ENCODE results near the gene EEF1A1.
"Not testable (repeated sequence)": the region's sequence is repeated elsewhere in the genome, so short reads cannot be mapped to it uniquely, and the experiment has no call there.

The EEF1A1 gene

DNA sequence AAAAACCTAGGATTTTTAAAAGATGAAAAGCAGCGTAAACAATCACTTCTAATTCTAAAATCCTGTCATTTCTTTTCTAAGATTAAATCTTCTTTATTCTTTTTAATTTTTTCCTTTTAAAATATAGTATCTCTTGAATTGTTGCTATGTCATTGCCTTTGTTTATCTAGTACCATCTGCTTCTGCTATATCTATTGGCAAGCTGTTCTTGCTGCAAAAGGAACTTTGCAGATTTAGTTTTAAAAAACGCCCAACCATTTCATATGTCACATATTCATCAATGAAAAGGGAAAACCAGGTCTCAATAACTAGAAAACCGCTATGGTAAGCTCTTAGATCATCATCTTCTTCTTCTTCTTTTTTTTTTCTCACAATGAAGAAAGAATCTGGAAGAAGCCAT is 11.5 kb upstream of the EEF1A1 start:
- Histone ChIP-seq H3K27me3 (ENCODE audit: control insufficient read depth, insufficient read depth, low read length) (no peaks in the 10 kb centered on the region), H3K9ac (ENCODE audit: low read length) (no peak overlapping the region), H3K4me1 (ENCODE audit: control insufficient read depth, low read depth, low read length) (no peaks in the 10 kb centered on the region), H3K36me3 (ENCODE audit: control insufficient read depth, low read depth, low read length) (no peaks in the 10 kb centered on the region), H3K9me3 (ENCODE audit: control insufficient read depth, low read depth, low read length) (no peaks in the 10 kb centered on the region), H3K4me3 (ENCODE audit: low read length) (no peak overlapping the region), H3K27ac (ENCODE audit: low read length) (no peak overlapping the region)

DNA sequence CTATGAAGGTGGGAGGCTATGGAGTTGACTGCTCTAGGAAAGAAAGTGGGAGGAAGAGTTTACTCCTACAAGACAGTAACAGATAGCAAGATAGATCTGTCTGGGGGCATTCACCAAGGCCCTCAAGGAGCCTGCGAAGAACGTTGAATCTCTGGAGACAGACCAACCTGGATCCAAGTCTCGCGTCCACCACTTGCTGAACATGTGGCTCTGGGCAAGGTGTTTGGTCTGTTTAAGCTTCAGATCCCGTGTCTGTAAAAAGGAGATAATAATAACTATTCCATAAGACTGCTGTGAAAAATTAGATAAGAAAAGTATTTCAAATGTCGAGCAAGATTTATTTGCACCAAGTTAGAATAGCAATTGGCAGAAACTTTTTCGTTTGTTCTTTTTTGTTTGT is 8.1 kb upstream of the EEF1A1 start:
- Histone ChIP-seq H3K9me3 (ENCODE audit: control insufficient read depth, low read depth, low read length) (no peaks in the 10 kb centered on the region), H3K36me3 (ENCODE audit: control insufficient read depth, low read depth, low read length) (no peaks in the 10 kb centered on the region), H3K9ac (ENCODE audit: low read length) (no peak overlapping the region), H3K4me1 (ENCODE audit: control insufficient read depth, low read depth, low read length) (no peaks in the 10 kb centered on the region), H3K27me3 (ENCODE audit: control insufficient read depth, insufficient read depth, low read length) (no peaks in the 10 kb centered on the region), H3K4me3 (ENCODE audit: low read length) (no peak overlapping the region), H3K27ac (ENCODE audit: low read length) (no peak overlapping the region)

DNA sequence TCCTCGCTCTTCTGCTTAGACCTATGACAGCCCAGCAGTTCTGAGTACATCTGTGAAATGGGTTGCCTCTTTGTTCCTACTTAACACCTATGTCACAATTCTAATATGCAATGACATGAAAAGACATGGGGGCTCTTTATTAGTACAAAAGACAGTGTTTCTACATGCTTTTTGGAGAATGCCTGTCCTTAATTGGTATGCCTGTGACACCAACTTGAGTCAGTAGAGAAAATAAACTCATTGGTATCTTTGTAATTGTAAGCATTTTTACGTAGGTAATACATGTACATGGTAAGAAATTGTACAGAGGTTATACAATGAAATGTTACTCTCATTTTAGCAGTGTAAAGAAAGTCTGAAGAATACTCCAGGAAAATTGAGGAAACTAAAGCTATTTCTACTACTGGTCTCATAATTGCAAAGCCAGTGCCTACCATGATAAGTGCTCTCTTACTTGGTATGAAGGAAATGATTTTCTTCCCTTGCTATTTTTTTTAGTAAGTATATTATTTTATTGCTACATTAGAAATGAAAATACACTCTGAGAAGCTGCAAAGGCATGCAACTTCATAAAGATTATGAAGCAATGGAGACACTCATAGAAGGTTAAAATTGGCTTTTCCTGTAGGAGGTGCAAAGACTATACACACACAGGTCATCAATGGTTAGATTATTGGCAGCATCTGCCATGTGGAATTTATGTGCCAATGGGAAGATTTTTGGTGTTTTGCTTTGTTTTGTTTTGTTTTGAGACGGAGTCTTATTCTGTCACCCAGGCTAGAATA is 4.9 kb upstream of the EEF1A1 start:
- H3K36me3 ChIP-seq (ENCODE audit: control insufficient read depth, low read depth, low read length): no peaks in the 10 kb centered on the region
- H3K4me1 ChIP-seq (ENCODE audit: control insufficient read depth, low read depth, low read length): peaks cover 6% of the 10 kb centered on the region
- no peaks in the 10 kb centered on the region for H3K9me3 ChIP-seq (ENCODE audit: control insufficient read depth, low read depth, low read length)
- H3K9ac ChIP-seq (ENCODE audit: low read length): no peak overlapping the region
- no peak overlapping the region for H3K4me3 ChIP-seq (ENCODE audit: low read length)
- H3K27ac ChIP-seq (ENCODE audit: low read length): no peak overlapping the region
- no peaks in the 10 kb centered on the region for H3K27me3 ChIP-seq (ENCODE audit: control insufficient read depth, insufficient read depth, low read length)

DNA sequence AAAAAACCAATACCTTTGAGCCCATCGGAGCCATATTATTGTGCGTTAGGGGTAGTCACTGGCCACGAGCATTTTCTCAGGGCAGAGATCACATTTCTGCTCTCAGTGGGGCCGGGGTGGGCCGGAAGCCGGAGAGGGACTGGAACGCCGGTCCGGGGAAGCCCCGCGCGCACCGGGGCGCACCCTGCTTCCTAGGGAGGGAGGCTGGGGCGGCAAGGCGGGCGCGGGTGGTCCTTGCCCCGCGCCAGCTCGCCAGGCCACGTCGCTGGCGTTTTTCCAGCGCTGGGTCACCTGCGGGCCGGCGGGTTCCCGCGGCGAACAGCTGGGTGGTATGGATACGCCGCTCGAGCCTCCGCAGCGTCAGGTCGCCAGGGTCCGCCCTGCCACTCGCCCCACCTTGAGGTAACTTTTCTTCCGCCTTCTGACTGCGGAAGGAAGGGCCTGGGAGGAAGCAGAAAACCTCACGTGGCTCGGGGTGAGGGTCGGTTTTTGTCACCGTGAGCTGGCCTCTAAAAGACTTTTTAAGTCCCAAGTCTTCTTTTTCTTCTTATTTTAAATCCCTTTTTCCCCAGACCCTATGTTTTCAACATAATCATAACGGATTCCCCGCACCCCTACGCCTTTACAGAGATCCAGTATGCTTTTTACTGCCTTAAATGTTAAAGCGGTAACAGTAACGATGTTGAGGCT is 2.7 kb upstream of the EEF1A1 start:
- Histone ChIP-seq H3K9me3 (ENCODE audit: control insufficient read depth, low read depth, low read length) (no peaks in the 10 kb centered on the region), H3K4me1 (ENCODE audit: control insufficient read depth, low read depth, low read length) (peaks cover 6% of the 10 kb centered on the region), H3K36me3 (ENCODE audit: control insufficient read depth, low read depth, low read length) (peaks cover 17% of the 10 kb centered on the region), H3K4me3 (ENCODE audit: low read length) (no peak overlapping the region), H3K27ac (ENCODE audit: low read length) (no peak overlapping the region), H3K27me3 (ENCODE audit: control insufficient read depth, insufficient read depth, low read length) (no peaks in the 10 kb centered on the region), H3K9ac (ENCODE audit: low read length) (no peak overlapping the region)

GRCh38 chr6:73521351-73521985 is 636 bp upstream of the EEF1A1 start:
- no peaks in the 10 kb centered on the region for H3K27me3 ChIP-seq (ENCODE audit: control insufficient read depth, insufficient read depth, low read length)
- peak overlapping the region; percentile 97 for H3K4me3 ChIP-seq (ENCODE audit: low read length)
- peak overlapping the region; percentile 78 for H3K27ac ChIP-seq (ENCODE audit: low read length)
- peak overlapping the region; percentile 99 for H3K9ac ChIP-seq (ENCODE audit: low read length)
- peaks cover 37% of the 10 kb centered on the region for H3K36me3 ChIP-seq (ENCODE audit: control insufficient read depth, low read depth, low read length)
- peaks cover 11% of the 10 kb centered on the region for H3K4me1 ChIP-seq (ENCODE audit: control insufficient read depth, low read depth, low read length)
- H3K9me3 ChIP-seq (ENCODE audit: control insufficient read depth, low read depth, low read length): no peaks in the 10 kb centered on the region

- no peaks in the 10 kb centered on the region for H3K27me3 ChIP-seq (ENCODE audit: control insufficient read depth, insufficient read depth, low read length)
- peak overlapping the region; percentile 97 for H3K27ac ChIP-seq (ENCODE audit: low read length)
- H3K4me1 ChIP-seq (ENCODE audit: control insufficient read depth, low read depth, low read length): peaks cover 11% of the 10 kb centered on the region
- H3K36me3 ChIP-seq (ENCODE audit: control insufficient read depth, low read depth, low read length): peaks cover 51% of the 10 kb centered on the region
- H3K9ac ChIP-seq (ENCODE audit: low read length): peak overlapping the region; percentile 99
- no peaks in the 10 kb centered on the region for H3K9me3 ChIP-seq (ENCODE audit: control insufficient read depth, low read depth, low read length)
- peak overlapping the region; percentile 97 for H3K4me3 ChIP-seq (ENCODE audit: low read length)
Observed at GRCh38 chr6:73519926-73520687, 725 bp downstream of the EEF1A1 start.

DNA sequence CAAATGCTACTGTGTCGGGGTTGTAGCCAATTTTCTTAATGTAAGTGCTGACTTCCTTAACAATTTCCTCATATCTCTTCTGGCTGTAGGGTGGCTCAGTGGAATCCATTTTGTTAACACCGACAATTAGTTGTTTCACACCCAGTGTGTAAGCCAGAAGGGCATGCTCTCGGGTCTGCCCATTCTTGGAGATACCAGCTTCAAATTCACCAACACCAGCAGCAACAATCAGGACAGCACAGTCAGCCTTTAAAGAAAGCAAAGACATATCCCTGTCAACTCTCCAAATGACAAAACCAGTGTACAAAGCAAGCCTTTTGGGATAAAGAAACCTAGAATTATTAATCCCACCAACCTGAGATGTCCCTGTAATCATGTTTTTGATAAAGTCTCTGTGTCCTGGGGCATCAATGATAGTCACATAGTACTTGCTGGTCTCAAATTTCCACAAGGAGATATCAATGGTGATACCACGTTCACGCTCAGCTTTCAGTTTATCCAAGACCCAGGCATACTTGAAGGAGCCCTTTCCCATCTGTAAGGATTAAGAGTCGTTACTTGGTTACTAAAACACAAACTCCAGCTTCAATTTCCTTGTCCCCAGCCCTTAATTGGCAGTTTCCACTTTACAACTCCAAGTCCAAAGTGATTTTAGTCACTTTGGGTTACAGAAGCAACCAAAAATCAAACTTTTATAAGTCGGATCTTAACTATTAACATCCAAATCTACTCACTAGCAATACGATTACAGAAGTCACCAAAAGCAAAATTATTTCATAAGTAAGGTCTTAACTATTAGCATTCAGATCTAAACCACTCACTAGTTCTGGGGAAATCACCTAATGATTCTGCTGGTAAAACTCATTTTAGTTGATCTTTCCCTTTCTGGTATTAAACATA is 1.6 kb downstream of the EEF1A1 start:
- H3K4me1 ChIP-seq (ENCODE audit: control insufficient read depth, low read depth, low read length): peaks cover 11% of the 10 kb centered on the region
- H3K9ac ChIP-seq (ENCODE audit: low read length): peak overlapping the region; percentile 99
- H3K27ac ChIP-seq (ENCODE audit: low read length): peak overlapping the region; percentile 97
- H3K9me3 ChIP-seq (ENCODE audit: control insufficient read depth, low read depth, low read length); H3K27me3 ChIP-seq (ENCODE audit: control insufficient read depth, insufficient read depth, low read length): not testable (repeated sequence)
- H3K4me3 ChIP-seq (ENCODE audit: low read length): peak overlapping the region; percentile 97
- peaks cover 51% of the 10 kb centered on the region for H3K36me3 ChIP-seq (ENCODE audit: control insufficient read depth, low read depth, low read length)

- Histone ChIP-seq H3K36me3 (ENCODE audit: control insufficient read depth, low read depth, low read length) (peaks cover 51% of the 10 kb centered on the region), H3K4me3 (ENCODE audit: low read length) (peak overlapping the region; percentile 97), H3K4me1 (ENCODE audit: control insufficient read depth, low read depth, low read length) (peaks cover 11% of the 10 kb centered on the region), H3K9ac (ENCODE audit: low read length) (peak overlapping the region; percentile 99)
- not testable (repeated sequence) for H3K27ac ChIP-seq (ENCODE audit: low read length); H3K27me3 ChIP-seq (ENCODE audit: control insufficient read depth, insufficient read depth, low read length); H3K9me3 ChIP-seq (ENCODE audit: control insufficient read depth, low read depth, low read length)
Observed at GRCh38 chr6:73518100-73518981, 2.5 kb downstream of the EEF1A1 start.

GRCh38 chr6:73516514-73517489 is 4.0 kb downstream of the EEF1A1 start:
- Histone ChIP-seq H3K9me3 (ENCODE audit: control insufficient read depth, low read depth, low read length) (no peaks in the 10 kb centered on the region), H3K9ac (ENCODE audit: low read length) (peak overlapping the region; percentile 68), H3K27me3 (ENCODE audit: control insufficient read depth, insufficient read depth, low read length) (no peaks in the 10 kb centered on the region), H3K4me3 (ENCODE audit: low read length) (peak overlapping the region; percentile 44), H3K36me3 (ENCODE audit: control insufficient read depth, low read depth, low read length) (peaks cover 51% of the 10 kb centered on the region), H3K27ac (ENCODE audit: low read length) (peak overlapping the region; percentile 65), H3K4me1 (ENCODE audit: control insufficient read depth, low read depth, low read length) (peaks cover 5% of the 10 kb centered on the region)
